GM21390 (cell line): ENCODE measurements around the gene IGDCC3.

Source experiments
- ATAC-seq: cut with Tn5 transposase; IDR thresholded peaks from one replicate; pipeline ENCODE4 v1.9.1; 2021; ENCODE audit not compliant: unreplicated experiment

The IGDCC3 gene

DNA sequence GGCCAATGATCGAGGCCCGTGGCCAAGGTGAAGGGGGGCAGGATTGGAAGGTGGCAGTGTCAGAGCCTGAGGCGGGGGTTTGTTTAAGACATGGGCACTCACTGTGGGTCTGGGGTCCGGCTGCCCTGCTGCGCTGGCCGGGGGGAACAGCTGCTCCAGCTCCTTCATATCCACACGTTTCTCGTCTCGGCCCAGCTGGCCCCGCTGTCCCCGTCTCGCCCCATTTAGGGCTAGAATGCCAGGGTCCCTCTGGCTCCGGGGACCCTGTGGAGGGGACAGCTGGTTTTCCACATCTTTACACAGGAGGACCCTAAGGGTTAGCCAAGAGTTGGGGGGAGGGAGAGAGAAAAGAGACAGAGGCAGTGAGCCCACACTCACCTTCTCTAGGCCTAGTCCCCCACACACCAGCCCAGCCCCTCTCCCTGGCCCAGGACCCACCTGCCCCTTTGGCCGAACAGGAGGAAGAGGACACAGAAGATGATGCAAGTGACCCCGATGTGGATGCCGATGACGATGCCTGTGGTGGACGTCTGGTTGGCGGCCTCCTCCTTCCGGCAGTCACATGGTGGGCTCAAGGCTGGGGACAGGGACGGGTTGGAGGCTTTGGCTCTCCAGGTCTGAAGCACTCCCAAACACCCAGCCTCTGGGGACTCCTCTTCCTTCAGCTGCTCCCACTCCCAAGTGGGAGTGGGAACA lies 48.4 kb downstream of the IGDCC3 start:
- ATAC-seq: no peak

DNA sequence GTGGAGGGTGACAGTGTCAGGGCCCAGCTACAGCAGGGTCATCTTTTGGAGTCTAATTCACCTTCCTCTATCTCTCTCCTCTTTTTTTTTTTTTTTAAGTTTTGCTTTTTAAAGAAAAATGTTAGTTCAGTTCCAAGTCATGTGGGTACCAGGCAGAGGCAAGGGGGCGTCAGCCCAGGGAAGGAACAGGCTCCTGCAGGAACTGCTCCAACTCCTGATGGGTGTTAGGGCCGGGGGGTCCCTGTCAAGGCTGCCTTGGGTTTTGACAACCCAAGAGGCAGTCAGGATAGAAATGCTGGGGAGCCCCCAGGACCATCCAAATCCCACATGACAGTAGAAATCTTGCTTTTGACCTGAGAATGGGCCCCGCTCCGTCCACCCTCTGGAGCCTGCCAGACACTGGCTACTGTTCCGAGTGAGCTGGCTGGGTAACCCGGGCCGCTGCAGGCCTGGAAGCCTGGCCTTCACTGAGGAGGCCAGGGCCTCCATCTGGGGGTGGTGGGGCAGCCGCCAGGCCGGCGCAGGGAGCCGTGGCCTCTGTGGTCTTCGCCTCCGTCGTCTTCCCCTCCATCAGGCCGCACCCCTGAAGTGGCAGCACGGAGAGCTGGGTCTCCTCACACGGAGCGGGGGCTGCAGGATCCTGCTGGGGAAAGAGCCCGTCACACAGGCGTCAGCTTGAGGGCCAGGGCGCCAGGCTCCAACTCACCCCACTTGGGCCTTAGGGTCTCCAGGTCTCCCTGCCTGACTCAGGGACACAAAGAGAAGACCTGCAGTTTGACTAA lies 49.1 kb downstream of the IGDCC3 start:
- no peak for ATAC-seq

DNA sequence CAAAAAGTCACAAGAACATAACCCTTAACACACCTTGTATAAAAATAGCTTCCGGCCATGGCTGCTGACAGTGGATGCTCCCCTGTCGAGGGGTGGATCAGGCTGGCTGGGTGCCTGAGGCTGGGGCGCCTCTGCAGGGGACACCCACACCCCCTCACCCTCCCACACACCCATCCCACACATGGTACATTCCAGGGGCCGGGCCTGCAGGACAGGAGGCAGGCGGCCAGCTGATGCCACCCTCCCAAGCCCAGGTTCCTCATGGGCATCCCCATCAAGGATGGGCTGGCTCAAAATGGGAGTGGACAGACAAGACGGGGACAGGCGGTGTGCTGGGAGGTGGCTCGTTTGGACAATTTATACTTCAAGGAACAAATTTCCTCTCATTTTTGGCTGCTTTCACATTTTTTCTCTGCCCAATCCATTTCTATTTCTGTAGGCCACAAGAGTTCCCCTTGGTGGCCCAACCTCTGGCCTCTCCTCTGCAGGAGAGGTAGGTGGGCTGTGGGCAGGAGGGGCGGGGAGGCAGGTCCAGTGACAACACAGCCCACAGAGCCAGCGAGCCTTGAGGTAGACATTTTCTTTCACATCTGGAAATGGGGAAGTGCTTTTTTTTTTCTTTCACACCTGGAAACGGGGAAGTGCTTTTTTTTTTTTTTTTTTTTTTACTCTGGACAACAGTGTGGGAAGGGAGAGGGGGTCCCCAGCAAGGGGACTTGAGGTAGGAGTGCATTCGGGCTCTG lies 50.0 kb downstream of the IGDCC3 start:
- no peak for ATAC-seq

DNA sequence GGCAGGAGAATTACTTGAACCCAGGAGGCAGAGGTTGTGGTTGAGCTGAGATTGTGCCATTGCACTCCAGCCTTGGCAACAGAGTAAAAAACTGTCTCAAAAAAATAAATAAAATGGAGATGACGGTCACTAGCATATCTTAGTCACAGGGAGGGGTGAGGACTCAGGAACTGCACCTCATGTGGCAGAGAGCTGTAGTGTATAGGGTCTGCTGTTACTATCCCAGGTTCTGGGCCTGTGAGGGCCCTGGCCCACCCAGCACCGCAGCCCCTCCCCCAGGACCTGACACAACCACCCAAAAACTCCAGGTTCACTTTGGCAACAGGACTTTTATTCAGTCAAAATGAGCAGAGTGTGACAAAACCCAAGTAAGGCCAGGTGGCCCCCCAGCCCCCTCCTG lies 51.0 kb downstream of the IGDCC3 start:
- no peak for ATAC-seq

DNA sequence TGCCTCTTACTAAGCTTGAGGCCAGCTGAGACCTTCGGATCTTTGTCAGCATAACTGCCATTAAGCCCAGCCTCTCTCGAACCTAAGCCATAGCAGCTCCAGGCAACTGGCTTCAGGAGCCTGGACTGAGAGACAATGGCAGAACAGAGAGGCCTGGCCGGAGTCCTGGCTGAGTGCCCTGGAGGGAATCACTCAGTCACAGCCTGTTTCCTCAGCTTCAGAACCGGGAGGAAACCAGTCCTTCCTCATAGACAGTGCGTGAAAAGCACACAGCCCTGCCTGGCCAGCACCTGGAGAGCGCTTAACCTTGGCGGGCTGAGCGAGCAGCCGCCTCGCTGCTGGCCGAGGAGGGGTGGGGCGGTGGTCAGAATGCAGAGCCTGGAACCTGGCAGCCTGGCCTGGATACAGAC lies 51.7 kb downstream of the IGDCC3 start:
- ATAC-seq: no peak

DNA sequence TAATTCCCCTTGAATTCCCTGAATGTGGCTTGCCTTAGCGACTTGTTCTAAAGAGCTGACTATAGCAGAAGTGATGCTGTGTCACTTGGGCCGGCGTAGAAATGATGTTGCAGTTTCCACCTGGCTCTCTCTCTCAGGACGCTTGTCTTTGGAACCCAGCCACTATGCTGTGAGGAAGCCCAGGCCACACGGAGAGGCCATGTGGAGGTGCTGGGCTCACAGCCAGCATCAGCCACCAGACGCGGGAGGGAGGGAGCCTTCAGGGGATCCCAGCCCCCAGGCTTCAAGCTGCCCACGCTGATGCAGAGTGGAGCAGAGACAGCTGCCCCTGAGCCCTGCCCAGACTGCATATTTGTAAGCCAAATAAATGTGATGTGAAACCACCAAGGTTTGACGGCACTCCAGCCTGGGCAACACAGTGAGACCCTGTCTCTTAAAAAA lies 54.7 kb downstream of the IGDCC3 start:
- ATAC-seq: no peak

DNA sequence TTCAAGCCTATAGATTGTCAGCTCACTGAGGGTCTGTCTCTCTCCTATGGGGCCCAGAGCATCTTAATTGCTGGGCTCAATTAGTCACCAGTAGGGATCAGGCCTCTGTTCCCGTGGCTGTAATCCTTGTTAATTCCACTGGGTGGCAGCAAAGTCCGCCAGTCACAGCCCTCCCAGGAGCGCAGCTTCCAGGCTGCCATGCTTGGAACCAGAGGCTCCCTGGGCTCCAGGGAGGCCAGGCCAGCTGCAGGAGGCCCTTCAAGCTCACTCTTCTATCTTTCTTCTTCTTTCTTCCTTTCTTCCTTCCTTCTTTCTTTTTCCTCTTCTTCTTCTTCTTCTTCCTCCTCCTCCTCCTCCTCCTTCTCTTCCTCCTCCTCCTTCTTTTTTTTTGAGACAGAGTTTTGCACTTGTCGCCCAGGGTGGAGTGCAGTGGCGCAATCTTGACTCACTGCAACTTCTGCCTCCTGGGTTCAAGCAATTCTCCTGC lies 58.9 kb downstream of the IGDCC3 start:
- ATAC-seq: no peak

DNA sequence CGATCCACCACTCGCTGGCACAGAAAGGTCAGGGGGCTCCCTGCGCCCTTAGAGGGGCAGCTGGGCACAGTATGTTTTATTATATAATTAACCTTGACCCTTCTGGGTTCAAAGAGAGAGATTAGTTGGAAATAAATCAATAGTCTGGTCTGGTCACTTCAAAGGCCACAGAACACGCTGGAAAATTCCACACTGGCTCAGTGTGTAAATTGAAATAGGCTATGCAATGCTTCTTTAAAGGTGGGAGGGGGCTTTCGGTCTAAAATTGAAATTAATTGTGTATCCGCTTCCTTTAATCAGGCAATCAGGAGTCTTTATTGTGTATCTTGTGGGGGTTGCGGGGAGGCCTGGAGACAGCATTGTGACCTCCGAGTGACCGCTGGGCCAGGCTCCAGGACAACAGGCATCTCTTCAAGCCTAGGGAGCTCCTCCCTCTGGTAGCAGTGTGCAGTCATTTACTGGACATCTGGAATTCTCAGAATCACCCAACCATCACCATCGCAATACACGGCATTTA lies 65.3 kb downstream of the IGDCC3 start:
- no peak for ATAC-seq

DNA sequence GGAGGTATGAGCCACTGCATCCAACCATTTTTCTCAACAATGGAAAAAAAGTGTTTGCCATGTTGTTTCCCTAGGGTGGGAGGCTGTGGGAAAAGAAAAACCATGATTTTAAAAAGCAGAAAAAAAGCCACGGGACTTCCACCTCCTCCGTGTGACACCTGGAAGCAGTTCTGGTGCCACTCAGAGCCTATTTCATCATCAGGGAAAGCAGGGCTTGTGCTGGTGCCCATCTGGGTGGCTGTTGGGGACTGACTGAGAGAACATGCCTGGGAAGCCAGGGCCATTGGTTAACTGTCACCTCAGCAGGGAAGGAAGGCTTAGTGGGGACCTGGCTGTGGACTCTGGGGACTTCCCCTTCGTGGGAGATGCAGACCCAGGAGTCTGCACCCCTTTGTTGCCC lies 66.0 kb downstream of the IGDCC3 start:
- no peak for ATAC-seq

DNA sequence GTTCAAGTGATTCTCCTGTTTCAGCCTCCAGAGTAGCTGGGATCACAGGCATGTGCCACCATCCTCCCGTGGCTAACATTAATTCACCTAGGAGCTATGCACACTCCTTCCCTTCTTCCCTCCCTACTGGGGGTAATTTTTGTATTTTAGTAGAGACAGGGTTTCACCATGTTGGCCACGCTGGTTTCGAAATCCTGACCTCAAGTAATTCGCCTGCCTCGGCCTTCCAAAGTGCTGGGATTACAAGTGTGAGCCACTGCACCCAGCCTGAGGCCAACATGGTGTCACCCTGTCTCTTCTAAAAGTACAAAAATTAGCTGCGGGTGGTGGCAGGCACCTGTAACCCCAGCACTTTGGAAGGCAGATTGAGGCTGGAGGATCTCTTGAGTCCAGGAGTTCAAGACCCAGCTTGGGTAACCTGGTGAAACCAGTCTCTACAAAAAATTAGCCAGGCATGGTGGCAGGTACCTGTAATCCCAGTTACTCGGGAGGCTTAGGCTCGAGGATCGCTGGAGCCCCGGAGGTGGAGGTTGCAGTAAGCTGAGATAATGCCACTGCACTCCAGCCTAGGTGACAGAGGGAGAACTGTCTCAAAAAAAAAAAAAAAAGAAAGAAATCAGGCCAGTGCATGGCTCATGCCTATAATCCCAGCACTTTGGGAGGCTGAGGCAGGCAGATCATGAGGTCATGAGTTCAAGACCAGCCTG lies 67.2 kb downstream of the IGDCC3 start:
- ATAC-seq: no peak

DNA sequence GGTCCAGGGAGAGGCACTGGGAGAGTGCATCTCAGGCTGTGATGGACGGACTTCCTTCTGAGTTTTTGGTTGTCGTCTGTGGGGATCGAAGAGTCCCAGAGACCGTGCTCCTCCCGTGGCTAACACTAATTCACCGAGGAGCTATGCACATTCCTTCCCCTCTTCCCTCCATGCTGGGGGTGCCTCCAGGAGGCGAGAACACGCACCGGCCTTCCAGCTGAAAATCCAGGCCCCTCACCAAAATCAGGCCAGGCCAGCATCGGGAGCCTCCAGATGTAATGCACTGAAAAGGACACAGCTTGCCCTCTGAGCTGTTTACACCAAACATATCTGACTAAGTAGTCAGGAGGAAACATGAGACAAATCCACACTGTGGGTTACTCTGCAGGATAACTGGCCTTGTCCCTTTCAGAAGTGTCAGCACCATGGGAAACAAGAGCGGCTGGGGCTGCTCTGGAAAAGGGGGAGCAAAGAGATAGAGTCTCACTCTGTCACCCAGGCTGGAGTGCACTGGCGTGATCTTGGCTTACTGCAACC lies 67.9 kb downstream of the IGDCC3 start:
- no peak for ATAC-seq

DNA sequence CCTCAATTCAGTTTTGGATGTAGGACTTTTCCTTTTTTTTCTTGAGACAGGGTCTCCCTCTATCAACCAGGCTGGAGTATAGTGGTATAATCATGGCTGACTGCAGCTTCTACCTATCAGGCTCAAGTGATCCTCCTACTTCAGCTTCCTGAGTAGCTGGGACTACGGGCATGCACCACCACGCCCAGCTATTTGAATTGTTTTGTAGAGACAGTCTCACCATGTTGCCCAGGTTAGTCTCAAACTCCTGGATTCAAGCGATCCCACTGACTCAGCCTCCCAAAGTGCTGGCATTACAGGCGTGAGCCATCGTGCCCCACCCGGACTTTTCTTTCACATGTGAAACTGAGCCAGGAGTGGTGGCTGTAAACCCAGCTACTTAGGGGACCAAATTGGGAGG lies 69.8 kb downstream of the IGDCC3 start:
- no peak for ATAC-seq

DNA sequence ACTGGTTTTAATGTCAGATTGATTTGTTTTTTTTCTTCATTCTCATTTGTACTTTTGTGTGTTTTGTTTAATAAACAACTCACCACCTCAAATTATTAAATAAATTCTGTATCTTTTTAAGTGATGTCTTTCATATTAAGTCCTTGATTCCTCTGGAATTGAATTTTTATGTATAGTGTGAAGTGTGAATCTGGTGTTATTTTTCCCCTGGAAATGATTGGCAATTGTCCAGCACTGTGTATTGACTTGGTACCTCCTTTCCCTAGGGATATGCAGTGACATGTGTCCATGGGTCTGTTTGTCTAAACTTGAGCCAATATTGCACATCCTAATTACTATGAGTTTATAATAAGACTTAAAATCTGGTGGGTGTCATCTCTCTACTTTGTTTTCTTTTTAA lies 71.3 kb downstream of the IGDCC3 start:
- ATAC-seq: no peak

DNA sequence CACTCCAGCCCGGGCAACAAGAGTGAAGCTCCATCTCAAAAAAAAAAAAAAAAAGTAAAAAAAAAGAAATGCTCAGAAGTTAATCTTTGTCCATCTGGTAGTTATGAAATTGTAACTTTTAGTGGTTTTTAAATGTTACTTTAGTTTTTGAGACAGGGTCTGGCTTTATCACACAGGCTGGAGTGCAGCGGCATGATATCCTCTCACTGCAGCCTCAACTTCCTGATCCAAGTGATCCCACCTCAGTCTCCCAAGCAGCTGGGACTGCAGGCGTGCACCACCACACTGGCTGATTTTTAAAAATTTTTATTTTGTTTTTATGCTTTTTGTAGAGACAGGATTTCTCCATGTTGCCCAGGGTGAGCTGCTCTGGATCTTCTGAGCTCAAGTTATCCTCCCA lies 72.0 kb downstream of the IGDCC3 start:
- ATAC-seq: no peak

DNA sequence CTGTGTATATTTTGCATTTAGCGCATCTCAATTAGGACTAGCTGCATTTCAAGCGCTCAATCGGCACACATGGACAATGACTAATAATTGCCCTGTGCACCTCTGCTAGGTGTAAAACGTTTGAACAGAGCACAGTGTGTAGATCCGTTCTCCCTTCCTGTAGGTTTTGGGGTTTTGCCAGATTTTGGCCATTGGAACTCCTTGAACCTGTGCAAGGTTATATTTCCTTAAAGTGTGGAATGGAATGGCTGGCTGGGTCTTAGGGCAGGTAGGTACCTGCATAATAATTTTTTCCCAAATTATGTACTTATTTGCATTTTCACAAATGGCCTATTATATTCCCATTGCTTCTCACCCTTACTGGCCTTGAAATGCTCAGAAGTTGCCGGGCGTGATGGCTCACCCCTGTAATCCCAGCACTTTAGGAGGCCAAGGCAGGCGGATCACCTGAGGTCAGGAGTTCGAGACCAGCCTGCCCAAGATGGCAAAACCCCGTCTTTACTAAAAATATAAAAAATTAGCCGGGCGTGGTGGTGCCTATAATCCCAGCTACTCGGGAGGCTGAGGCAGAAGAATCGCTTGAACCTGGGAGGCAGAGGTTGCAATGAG lies 72.5 kb downstream of the IGDCC3 start:
- peak; percentile 25 for ATAC-seq

DNA sequence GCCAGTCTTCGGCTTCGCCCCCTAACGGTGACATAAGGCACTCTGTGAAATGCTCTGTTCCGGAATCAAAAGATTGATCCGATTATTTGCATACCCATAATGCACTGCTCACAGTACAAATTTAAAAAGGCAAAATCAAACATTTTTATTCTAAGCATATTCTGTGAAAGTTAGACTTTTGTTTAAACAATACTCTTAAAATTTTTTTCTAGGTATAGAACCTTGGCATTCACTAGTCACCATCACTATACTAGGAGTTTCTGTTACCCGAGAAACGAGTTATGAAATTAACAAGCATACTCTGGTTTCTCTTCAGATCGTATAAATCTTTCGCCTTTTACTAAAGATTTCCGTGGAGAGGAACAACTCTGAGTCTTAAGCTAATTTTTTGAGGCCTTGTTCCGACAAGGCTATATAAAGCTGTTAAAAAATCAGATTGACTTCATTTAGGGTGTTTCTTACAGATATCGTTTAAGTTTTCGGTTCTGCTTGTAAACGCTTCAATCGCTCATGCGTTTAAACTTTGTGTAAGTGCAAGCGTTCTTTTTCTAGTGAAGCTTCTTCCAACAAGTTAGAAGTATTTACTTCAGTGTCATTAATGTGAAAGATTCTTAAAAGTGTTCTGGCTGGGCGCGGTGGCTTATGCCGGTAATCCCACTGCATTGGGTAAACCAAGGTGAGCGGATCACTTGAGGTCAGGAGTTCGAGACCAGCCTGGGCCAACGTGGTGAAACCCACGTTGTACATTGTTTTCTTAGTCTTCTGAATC lies 73.2 kb downstream of the IGDCC3 start, which contains the start of gene RNU5B-1:
TSS of gene RNU5B-1 (plus strand) at position 297 of the 769 bp plus-strand sequence.
- peak; percentile 71 for ATAC-seq

DNA sequence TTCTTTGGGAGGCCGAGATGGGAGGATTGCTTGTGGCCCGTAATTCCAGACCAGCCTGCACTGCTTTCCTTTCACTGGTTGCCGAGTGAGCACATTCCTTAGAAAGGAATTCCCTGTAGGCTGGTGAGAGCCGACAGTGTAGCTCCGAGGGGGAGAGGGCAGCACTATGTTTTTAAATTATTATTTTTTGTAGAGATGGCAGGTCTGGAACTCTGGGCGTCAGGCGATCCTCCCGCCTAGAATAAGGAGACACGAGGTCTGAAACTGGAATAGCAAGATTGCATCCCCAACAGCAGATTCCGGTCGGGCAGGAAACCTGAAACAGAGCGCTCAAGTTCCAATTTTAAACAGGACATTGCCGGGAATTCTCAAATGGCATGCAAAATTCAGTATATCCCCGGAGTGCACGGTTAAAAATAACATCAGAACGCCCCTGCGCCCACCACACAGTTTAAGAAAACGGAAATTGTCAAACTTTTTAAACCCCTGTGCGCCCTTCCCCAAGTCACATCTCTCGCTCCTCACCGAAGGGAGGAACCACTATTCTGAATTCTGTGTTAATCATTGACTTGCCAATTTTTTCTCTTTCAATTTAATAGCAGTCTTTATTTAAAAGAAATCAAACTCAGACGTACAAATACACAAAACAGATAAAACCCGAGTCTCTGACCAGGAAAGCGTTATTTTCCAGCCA lies 74.0 kb downstream of the IGDCC3 start:
- ATAC-seq: peak; percentile 2

DNA sequence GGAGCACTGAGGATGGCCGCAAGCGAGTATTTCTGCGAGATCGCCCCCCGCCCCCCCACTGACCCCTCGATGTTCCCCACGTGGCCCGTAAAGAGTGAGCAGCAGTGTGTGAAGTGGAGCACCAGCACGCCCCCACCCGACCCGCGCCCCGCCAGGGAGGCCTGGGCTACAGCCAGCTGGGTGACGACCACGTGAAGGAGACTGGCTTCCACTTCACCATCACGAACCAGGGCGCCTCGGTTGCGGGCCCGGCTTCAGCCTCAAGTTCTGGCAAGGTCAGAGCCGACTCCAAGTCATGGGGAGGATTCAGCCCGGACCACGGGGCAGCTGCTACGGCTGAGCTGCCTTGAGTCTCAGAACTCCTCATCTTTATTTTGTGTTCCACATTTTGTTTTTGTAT lies 75.7 kb downstream of the IGDCC3 start:
- no peak for ATAC-seq
